ENCODE measurements around the gene PCDH15. TPM values are rescaled to one million over a fixed set of nuclear protein-coding genes. Genes with fewer than 3 reads are reported as not detected.

PCDH15 gene
- total RNA-seq, 1 donor from 2014 or later = 0.25 TPM

DNA sequence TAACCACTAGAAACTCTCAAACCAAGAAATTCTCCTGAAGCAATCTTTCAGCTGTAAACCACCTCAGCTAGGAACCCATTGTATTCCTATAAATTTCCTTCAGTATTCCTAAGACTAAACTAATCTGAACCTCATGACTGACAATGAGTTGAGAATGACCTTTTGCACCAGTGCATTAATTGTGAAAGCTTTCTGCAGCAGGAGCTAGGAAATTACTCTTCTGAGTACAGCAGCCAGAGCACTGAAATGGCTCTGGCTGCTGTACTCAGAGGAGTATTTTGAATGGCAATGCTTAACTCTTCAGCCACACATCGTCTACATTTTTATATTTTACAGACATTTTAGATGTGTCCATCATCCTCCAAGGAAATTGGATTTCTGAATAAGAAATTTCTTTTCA is 109.7 kb downstream of the PCDH15 start:
- H3K4me1 ChIP-seq = no peaks in the 10 kb centered on the region
- intact Hi-C loops (cut with DNase I) = no loop called here

DNA sequence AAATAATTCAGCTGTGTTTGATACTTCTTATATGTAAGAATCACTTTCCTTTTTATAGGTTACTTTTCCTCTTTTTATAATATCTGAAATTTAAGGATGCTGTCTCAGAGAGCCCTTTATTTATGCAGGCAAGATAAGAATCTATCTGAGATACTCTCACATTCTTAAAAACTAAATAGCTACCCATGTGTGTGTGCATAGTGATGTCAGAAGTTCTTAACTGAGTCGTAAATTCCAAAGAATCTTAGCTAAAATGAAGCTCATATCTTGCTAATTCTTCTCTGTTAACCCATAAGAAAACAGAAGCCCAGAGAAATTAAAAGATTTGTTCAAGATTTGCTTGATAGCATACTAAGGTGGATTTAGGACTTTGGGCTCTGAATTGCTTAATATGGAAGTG is 118.5 kb downstream of the PCDH15 start:
- no peaks in the 10 kb centered on the region for H3K36me3 ChIP-seq
- intact Hi-C loops (cut with DNase I) = no loop called here
- H3K4me1 ChIP-seq = no peaks in the 10 kb centered on the region
- no peak overlapping the region for H3K4me3 ChIP-seq
- no peak for DNase-seq (ENCODE audit: extremely low spot score in 2 of 2)
- no peaks in the 10 kb centered on the region for H3K27me3 ChIP-seq
- TF ChIP-seq, protein P1, sequence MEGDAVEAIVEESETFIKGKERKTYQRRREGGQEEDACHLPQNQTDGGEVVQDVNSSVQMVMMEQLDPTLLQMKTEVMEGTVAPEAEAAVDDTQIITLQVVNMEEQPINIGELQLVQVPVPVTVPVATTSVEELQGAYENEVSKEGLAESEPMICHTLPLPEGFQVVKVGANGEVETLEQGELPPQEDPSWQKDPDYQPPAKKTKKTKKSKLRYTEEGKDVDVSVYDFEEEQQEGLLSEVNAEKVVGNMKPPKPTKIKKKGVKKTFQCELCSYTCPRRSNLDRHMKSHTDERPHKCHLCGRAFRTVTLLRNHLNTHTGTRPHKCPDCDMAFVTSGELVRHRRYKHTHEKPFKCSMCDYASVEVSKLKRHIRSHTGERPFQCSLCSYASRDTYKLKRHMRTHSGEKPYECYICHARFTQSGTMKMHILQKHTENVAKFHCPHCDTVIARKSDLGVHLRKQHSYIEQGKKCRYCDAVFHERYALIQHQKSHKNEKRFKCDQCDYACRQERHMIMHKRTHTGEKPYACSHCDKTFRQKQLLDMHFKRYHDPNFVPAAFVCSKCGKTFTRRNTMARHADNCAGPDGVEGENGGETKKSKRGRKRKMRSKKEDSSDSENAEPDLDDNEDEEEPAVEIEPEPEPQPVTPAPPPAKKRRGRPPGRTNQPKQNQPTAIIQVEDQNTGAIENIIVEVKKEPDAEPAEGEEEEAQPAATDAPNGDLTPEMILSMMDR (IDR thresholded peaks at IDR 0.05) = no peak
- TF ChIP-seq POLR2A (IDR thresholded peaks at IDR 0.05) = no peak
- TF ChIP-seq POLR2AphosphoS5 (IDR thresholded peaks at IDR 0.05; ENCODE audit: insufficient read depth in 1 of 2, low read depth in 1 of 2) = no peak
- no peak overlapping the region for H3K27ac ChIP-seq
- H3K9me3 ChIP-seq = no peaks in the 10 kb centered on the region

More for the DNA sequence above, 109.7 kb downstream of the PCDH15 start:
- H3K9me3 ChIP-seq = no peaks in the 10 kb centered on the region
- no peak for DNase-seq (ENCODE audit: extremely low spot score in 2 of 2)
- no peak overlapping the region for H3K4me3 ChIP-seq
- no peak for TF ChIP-seq POLR2AphosphoS5 (IDR thresholded peaks at IDR 0.05; ENCODE audit: insufficient read depth in 1 of 2, low read depth in 1 of 2)
- TF ChIP-seq, protein P1 (IDR thresholded peaks at IDR 0.05) = no peak
- no peak for TF ChIP-seq POLR2A (IDR thresholded peaks at IDR 0.05)
- no peaks in the 10 kb centered on the region for H3K36me3 ChIP-seq
- no peaks in the 10 kb centered on the region for H3K27me3 ChIP-seq
- H3K27ac ChIP-seq = no peak overlapping the region

DNA sequence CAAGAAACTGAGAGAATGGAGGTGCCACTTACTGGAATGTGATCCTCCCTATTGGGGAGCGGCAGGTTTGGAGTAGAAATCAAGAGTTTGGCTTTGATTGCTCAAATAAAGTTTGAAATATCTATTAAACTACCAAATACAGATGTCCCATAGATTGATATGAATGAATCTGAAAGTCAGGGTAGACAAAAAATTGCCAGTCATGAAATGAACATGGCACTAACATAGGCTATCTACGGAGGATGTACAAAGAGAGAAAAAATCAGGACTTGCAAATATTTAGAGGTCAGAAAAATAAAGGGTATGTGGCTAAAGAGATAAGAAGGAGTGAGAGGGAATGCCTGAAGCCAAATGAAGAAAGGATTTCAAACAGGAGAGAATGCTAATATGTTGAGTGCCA is 119.9 kb downstream of the PCDH15 start:
- H3K36me3 ChIP-seq = no peaks in the 10 kb centered on the region

DNA sequence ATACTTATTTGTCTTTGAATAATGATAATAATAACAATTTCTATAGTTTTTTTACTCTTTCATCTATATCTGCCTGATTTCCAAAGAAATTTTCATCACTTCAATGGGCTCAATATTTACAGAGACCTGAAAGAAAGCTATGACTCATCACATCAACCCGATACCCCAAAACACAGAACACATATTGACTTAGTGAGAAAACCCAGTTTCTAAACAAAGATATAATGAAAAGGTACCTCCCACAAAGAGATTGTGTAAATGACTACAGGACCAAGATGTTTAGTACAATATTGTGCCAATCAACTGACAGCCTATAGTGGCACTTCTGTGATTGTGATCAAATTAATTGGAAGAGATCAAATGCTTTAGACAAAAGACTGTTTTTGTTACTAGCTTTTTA is 133.9 kb downstream of the PCDH15 start:
- Histone ChIP-seq H3K27me3 (no peaks in the 10 kb centered on the region), H3K9me3 (no peaks in the 10 kb centered on the region), H3K36me3 (no peaks in the 10 kb centered on the region), H3K4me3 (no peak overlapping the region), H3K4me1 (no peaks in the 10 kb centered on the region), H3K27ac (no peak overlapping the region)
- intact Hi-C loops (cut with DNase I) = no loop called here
- no peak for DNase-seq (ENCODE audit: extremely low spot score in 2 of 2)
- TF ChIP-seq, protein P1 (IDR thresholded peaks at IDR 0.05) = no peak
- no peak for TF ChIP-seq POLR2AphosphoS5 (IDR thresholded peaks at IDR 0.05; ENCODE audit: insufficient read depth in 1 of 2, low read depth in 1 of 2)
- TF ChIP-seq POLR2A (IDR thresholded peaks at IDR 0.05) = no peak

More for the DNA sequence above, 119.9 kb downstream of the PCDH15 start:
- Histone ChIP-seq H3K27me3 (no peaks in the 10 kb centered on the region), H3K9me3 (no peaks in the 10 kb centered on the region), H3K4me1 (no peaks in the 10 kb centered on the region), H3K4me3 (no peak overlapping the region), H3K27ac (no peak overlapping the region)
- DNase-seq (ENCODE audit: extremely low spot score in 2 of 2) = no peak
- intact Hi-C loops (cut with DNase I) = no loop called here
- TF ChIP-seq POLR2A (IDR thresholded peaks at IDR 0.05) = no peak
- no peak for TF ChIP-seq POLR2AphosphoS5 (IDR thresholded peaks at IDR 0.05; ENCODE audit: insufficient read depth in 1 of 2, low read depth in 1 of 2)

DNA sequence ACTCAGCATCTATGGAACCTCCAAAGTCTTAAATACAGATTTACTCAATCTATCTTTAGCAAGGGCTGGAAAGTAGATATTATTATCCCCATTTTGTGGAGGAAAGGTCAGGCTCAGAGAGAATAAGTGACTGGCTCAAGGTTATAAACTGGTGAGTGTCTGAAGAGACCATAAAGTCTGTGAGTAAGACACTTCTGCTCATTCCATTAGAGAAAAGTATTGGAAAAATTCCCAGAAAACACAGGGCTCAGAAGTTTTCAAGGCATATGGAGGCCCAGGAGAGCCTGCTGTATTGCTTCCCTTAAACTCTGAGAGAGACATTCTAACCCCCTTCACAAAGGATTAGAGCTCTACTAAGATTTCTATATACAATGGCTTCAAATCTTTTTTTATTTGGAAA is 134.8 kb downstream of the PCDH15 start:
- intact Hi-C loops (cut with DNase I) = no loop called here
- H3K36me3 ChIP-seq = no peaks in the 10 kb centered on the region
- no peaks in the 10 kb centered on the region for H3K4me1 ChIP-seq
- no peaks in the 10 kb centered on the region for H3K27me3 ChIP-seq
- TF ChIP-seq POLR2AphosphoS5 (IDR thresholded peaks at IDR 0.05; ENCODE audit: insufficient read depth in 1 of 2, low read depth in 1 of 2) (no peak), POLR2A (IDR thresholded peaks at IDR 0.05) (no peak)
- TF ChIP-seq, protein P1 (IDR thresholded peaks at IDR 0.05) = no peak
- no peak overlapping the region for H3K27ac ChIP-seq
- DNase-seq (ENCODE audit: extremely low spot score in 2 of 2) = no peak
- H3K9me3 ChIP-seq = no peaks in the 10 kb centered on the region
- H3K4me3 ChIP-seq = no peak overlapping the region
